Neuronal stem cell (in vitro differentiated cells): ENCODE data around the gene PACS1.
"Not testable (repeated sequence)": the region's sequence is repeated elsewhere in the genome, so short reads cannot be mapped to it uniquely, and the experiment has no call there.

ENCODE experiments used
- DNase-seq: peaks from one replicate; pipeline ENCODE4 v3.0.0-alpha.2; 2013; ENCODE audit warnings: low spot score
- H2AFZ ChIP-seq: one replicate; pipeline ENCODE4 v1.6.1; 2013; ENCODE audit warnings: mild to moderate bottlenecking, low read length, inconsistent platforms
- H2AK5ac ChIP-seq: 2 replicates; pipeline ENCODE4 v1.6.1; 2013; ENCODE audit warnings: low read depth, mild to moderate bottlenecking, inconsistent platforms, low read length, moderate library complexity, mixed read lengths
- H2BK120ac ChIP-seq: 2 replicates; pipeline ENCODE4 v1.6.1; 2013; ENCODE audit warnings: low read depth, mild to moderate bottlenecking, inconsistent platforms, low read length, moderate library complexity, mixed read lengths
- H2BK12ac ChIP-seq: one replicate; pipeline ENCODE4 v1.6.1; 2013; ENCODE audit warnings: low read length, inconsistent platforms
- H2BK15ac ChIP-seq: 2 replicates; pipeline ENCODE4 v1.6.1; 2013; ENCODE audit warnings: mild to moderate bottlenecking, low read length, inconsistent platforms, mixed read lengths
- H2BK5ac ChIP-seq: one replicate; pipeline ENCODE4 v1.6.1; 2013; ENCODE audit warnings: inconsistent platforms, mild to moderate bottlenecking, low read length, moderate library complexity
- H3K14ac ChIP-seq: one replicate; pipeline ENCODE4 v1.6.1; 2013; ENCODE audit warnings: low read length, inconsistent platforms
- H3K18ac ChIP-seq: 2 replicates; pipeline ENCODE4 v1.6.1; 2013; ENCODE audit warnings: low read length, inconsistent platforms
- H3K23ac ChIP-seq: 2 replicates; pipeline ENCODE4 v1.6.1; 2013; ENCODE audit warnings: low read depth, mild to moderate bottlenecking, mixed read lengths, low read length, inconsistent platforms; ENCODE audit not compliant: poor library complexity
- H3K27ac ChIP-seq: replicated peaks from 3 replicates; pipeline ENCODE4 v1.5.1; 2013; ENCODE audit warnings: low read length, inconsistent platforms
- H3K27me3 ChIP-seq, 3 experiments: 2 replicates each; pipeline ENCODE4 v1.6.1; 2013; ENCODE audit warnings: low read length in 3 of 3, mild to moderate bottlenecking in 2 of 3, inconsistent platforms in 1 of 3, low read depth in 1 of 3, mixed read lengths in 1 of 3, moderate library complexity in 1 of 3; ENCODE audit not compliant: control insufficient read depth in 3 of 3, insufficient read depth in 3 of 3
- H3K36me3 ChIP-seq, 2 donors: replicated peaks in 1 of 2; 2 replicates each; pipeline ENCODE4 v1.6.1; 2013; ENCODE audit warnings: low read length in 2 of 2; ENCODE audit not compliant: control insufficient read depth in 2 of 2, insufficient read depth in 2 of 2
- H3K4ac ChIP-seq: 2 replicates; pipeline ENCODE4 v1.6.1; 2013; ENCODE audit warnings: inconsistent platforms, mild to moderate bottlenecking, low read length, moderate library complexity
- H3K4me1 ChIP-seq, 2 donors: 1 replicate in 1 of 2; 2 replicates in 1 of 2; pipeline ENCODE4 v1.6.1; 2013; ENCODE audit warnings: low read length in 2 of 2, low read depth in 1 of 2; ENCODE audit not compliant: control insufficient read depth in 2 of 2, insufficient read depth in 1 of 2
- H3K4me2 ChIP-seq: one replicate; pipeline ENCODE4 v1.6.1; 2013; ENCODE audit warnings: mild to moderate bottlenecking, low read length, inconsistent platforms; ENCODE audit not compliant: insufficient read depth, poor library complexity, severe bottlenecking
- H3K4me3 ChIP-seq, 2 donors: 2 replicates each; pipeline ENCODE4 v1.5.1; 2013; ENCODE audit warnings: low read length in 2 of 2, mild to moderate bottlenecking in 2 of 2, inconsistent platforms in 1 of 2, moderate library complexity in 1 of 2
- H3K79me1 ChIP-seq: one replicate; pipeline ENCODE4 v1.6.1; 2013; ENCODE audit warnings: low read depth, mild to moderate bottlenecking, inconsistent platforms, low read length, moderate library complexity
- H3K9ac ChIP-seq: one replicate; pipeline ENCODE4 v1.6.1; 2013; ENCODE audit warnings: mild to moderate bottlenecking, low read depth, low read length, inconsistent platforms; ENCODE audit not compliant: poor library complexity
- H3K9me3 ChIP-seq, 2 donors: replicated peaks in 1 of 2; 2 replicates each; pipeline versions ENCODE3 to v1.6.1; 2013; ENCODE audit warnings: low read length in 2 of 2, mild to moderate bottlenecking in 2 of 2, inconsistent platforms in 1 of 2, low read depth in 1 of 2, mixed read lengths in 1 of 2, moderate library complexity in 1 of 2; ENCODE audit not compliant: control insufficient read depth in 2 of 2, insufficient read depth in 1 of 2
- H4K8ac ChIP-seq: one replicate; pipeline ENCODE4 v1.6.1; 2013; ENCODE audit warnings: low read depth, mild to moderate bottlenecking, inconsistent platforms, low read length, moderate library complexity
- H4K91ac ChIP-seq: one replicate; pipeline ENCODE4 v1.6.1; 2013; ENCODE audit warnings: low read length, low read depth, mild to moderate bottlenecking, inconsistent platforms; ENCODE audit not compliant: poor library complexity
- WGBS, 2 donors: extraction: QIAGEN DNeasy Blood & Tissue Kit; methylation state at CpG; one replicate each; pipeline ENCODE4 v1.1.7; 2013; ENCODE audit warnings: missing lambda C conversion rate in 2 of 2, mixed read lengths in 1 of 2; ENCODE audit not compliant: insufficient read length in 2 of 2, insufficient replicate concordance in 1 of 2; ENCODE audit errors: extremely low coverage in 2 of 2; 5-methylcytosine and 5-hydroxymethylcytosine counted together

PACS1 gene

GRCh38 chr11:66111158-66111557 is 41.1 kb downstream of the PACS1 start:
- WGBS, 2 donors = no CpG with 5 or more reads among the region's 3 CpGs
- no peak overlapping the region for H3K4me2 ChIP-seq
- no peaks in the 10 kb centered on the region for H3K9me3 ChIP-seq
- H2BK12ac ChIP-seq = no peak overlapping the region
- H3K4ac ChIP-seq = no peak overlapping the region
- no peak overlapping the region for H2BK15ac ChIP-seq
- H3K18ac ChIP-seq = no peak overlapping the region
- no peaks in the 10 kb centered on the region for H3K27me3 ChIP-seq
- no peak overlapping the region for H2BK120ac ChIP-seq
- H3K79me1 ChIP-seq = no peaks in the 10 kb centered on the region
- H3K23ac ChIP-seq = no peak overlapping the region
- H3K4me1 ChIP-seq = peaks cover 8 to 22% of the 10 kb centered on the region in 2 donors
- no peak overlapping the region for H3K4me3 ChIP-seq
- H3K36me3 ChIP-seq = no peaks in the 10 kb centered on the region
- H3K9ac ChIP-seq = no peak overlapping the region
- H4K8ac ChIP-seq = no peak overlapping the region
- H2BK5ac ChIP-seq = no peak overlapping the region
- no peak overlapping the region for H2AFZ ChIP-seq
- no peak for DNase-seq
- H2AK5ac ChIP-seq = no peak overlapping the region
- H3K27ac ChIP-seq = no peak overlapping the region
- no peak overlapping the region for H4K91ac ChIP-seq
- H3K14ac ChIP-seq = no peak overlapping the region

- Histone ChIP-seq H3K9me3 (no peaks in the 10 kb centered on the region), H3K36me3 (no peaks in the 10 kb centered on the region), H2AFZ (no peak overlapping the region), H2BK120ac (no peak overlapping the region), H3K23ac (no peak overlapping the region), H3K9ac (no peak overlapping the region), H3K18ac (no peak overlapping the region), H3K4me2 (no peak overlapping the region), H3K27me3 (no peaks in the 10 kb centered on the region), H2BK5ac (no peak overlapping the region), H3K79me1 (no peaks in the 10 kb centered on the region), H2BK12ac (no peak overlapping the region), H4K91ac (no peak overlapping the region), H2AK5ac (no peak overlapping the region), H4K8ac (no peak overlapping the region), H3K4me3 (no peak overlapping the region), H3K4ac (no peak overlapping the region), H3K14ac (no peak overlapping the region), H3K4me1 (peaks cover 8 to 27% of the 10 kb centered on the region in 2 donors), H2BK15ac (no peak overlapping the region), H3K27ac (no peak overlapping the region)
- WGBS, 2 donors = no CpG with 5 or more reads among the region's 9 CpGs
- DNase-seq = no peak
Measured at GRCh38 chr11:66112041-66112491, 42.0 kb downstream of the PACS1 start.

GRCh38 chr11:66112601-66113499 is 42.8 kb downstream of the PACS1 start:
- H3K4me2 ChIP-seq = no peak overlapping the region
- H2BK15ac ChIP-seq = no peak overlapping the region
- H3K4me3 ChIP-seq = no peak overlapping the region
- H4K91ac ChIP-seq = no peak overlapping the region
- H2BK12ac ChIP-seq = no peak overlapping the region
- no peaks in the 10 kb centered on the region for H3K9me3 ChIP-seq
- no peak overlapping the region for H2AFZ ChIP-seq
- no peak overlapping the region for H2BK5ac ChIP-seq
- no peaks in the 10 kb centered on the region for H3K79me1 ChIP-seq
- H3K4ac ChIP-seq = no peak overlapping the region
- H3K4me1 ChIP-seq = peaks cover 8 to 27% of the 10 kb centered on the region in 2 donors
- no peaks in the 10 kb centered on the region for H3K27me3 ChIP-seq
- H3K36me3 ChIP-seq = no peaks in the 10 kb centered on the region
- H2BK120ac ChIP-seq = no peak overlapping the region
- no peak overlapping the region for H3K18ac ChIP-seq
- no peak for DNase-seq
- no peak overlapping the region for H3K23ac ChIP-seq
- H4K8ac ChIP-seq = no peak overlapping the region
- no peak overlapping the region for H3K9ac ChIP-seq
- WGBS, 2 donors = no CpG with 5 or more reads among the region's 3 CpGs
- H3K27ac ChIP-seq = no peak overlapping the region
- H3K14ac ChIP-seq = no peak overlapping the region
- H2AK5ac ChIP-seq = no peak overlapping the region

- not testable (repeated sequence) for H3K36me3 ChIP-seq, H3K4me2 ChIP-seq, H2BK5ac ChIP-seq, H3K9ac ChIP-seq, H3K23ac ChIP-seq, H3K14ac ChIP-seq, H4K8ac ChIP-seq, DNase-seq, H2BK120ac ChIP-seq, H3K79me1 ChIP-seq, H3K4ac ChIP-seq, H3K9me3 ChIP-seq, H2BK12ac ChIP-seq, H2BK15ac ChIP-seq, H4K91ac ChIP-seq, H3K27ac ChIP-seq, H2AFZ ChIP-seq, H3K18ac ChIP-seq, H3K4me3 ChIP-seq, H2AK5ac ChIP-seq, H3K27me3 ChIP-seq
- WGBS, 2 donors = no CpG with 5 or more reads among the region's 3 CpGs
- peaks cover 14 to 38% of the 10 kb centered on the region in 2 donors for H3K4me1 ChIP-seq
Measured at GRCh38 chr11:66114957-66115356, 44.9 kb downstream of the PACS1 start.
